ENCODE measurements around the gene PSMD4.
"Not testable (repeated sequence)": the region's sequence is repeated elsewhere in the genome, so short reads cannot be mapped to it uniquely, and the experiment has no call there.

PSMD4 gene

DNA sequence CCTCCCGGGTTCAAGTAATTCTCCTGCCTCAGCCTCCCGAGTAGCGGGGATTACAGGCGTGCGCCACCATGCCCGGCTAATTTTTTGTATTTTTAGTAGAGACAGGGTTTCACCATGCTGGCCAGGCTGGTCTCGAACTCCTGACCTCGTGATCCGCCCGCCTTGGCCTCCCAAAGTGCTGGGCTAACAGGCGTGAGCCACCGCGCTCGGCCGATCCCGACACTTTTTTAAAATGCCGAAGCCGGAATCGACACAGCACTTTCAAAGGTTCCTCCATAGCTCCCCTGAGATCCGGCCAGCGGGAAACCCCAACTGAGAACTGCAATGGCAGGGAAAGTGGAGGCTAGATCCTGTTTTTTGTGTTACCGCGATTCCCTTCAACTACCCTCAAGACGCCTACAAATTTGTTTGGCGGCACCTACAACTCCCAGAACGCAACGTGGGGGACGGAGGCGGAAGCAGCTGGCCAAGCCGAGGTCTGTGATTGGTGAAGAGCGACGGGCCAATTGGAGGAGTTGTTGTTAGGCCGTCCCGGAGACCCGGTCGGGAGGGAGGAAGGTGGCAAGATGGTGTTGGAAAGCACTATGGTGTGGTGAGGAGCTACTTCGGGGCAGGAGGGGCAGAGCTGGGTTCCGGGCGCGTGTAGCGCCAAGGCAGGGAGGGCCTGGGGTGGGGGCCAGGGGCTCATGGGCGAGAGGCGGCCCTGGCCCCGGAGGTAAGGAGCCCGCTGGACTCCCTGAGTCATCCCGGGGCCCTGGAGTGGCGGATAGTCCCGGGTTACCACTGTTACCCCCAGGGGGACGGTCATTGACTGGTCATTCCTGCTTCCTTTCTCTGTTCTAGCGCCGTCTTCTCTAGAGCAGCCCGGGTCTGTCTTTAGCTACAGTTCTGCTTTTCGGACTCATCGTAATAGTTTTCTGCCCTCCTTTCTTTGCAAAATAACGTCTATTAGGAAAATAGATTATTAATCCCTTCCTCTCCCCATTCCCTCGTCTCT is at the start of gene PSMD4:
PSMD4 (plus strand) TSS at position 518 of the 997 bp plus-strand sequence; CDS start at position 567, 49 bp downstream.
- peak; percentile 98 for DNase-seq (ENCODE audit: low spot score)

DNA sequence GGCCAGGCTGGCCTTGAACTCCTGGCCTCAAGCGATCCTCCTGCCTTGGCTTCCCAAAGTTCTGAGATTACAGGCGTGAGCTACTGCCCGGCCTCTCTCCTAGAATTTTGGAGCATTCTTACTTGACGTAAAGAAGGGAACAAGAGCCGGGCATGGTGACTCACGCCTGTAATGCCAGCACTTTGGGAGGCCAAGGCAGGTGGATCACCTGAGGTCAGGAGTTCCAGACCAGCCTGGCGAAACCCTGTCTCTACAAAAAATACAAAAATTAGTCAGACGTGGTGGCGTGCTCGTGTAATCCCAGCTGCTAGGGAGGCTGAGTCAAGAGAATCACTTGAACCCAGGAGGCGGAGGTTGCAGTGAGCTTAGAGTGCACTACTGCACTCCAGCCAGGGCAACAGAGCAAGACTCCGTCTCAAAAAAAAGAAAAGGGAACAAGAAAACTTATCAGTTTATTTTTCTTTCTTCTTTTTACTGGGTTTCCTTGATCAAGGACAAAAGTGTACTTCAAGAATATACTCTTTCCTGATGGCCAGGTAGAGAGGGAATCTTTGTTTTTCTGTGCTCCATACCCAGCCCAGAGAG is 49.1 kb upstream of the PSMD4 start:
- DNase-seq (ENCODE audit: low spot score): not testable (repeated sequence)

DNA sequence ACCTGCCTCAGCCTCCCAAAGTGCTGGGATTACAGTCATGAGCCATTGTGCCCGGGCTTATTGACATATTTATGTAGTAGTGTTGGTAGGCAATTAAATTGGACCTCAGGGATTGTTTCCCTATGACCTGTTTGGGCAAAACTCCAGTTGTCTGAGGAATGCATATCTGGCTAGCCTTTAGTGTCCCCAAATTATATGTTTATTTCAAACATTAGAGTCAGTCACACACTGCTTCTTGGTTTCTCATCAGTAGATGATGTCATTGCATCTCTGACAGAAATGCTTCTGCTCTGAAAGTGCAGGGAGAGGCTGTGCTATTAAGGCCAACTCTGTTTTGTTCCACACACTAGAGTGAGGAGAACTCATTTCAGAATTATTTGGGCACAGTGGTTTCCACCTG is 43.7 kb upstream of the PSMD4 start:
- no peak for DNase-seq (ENCODE audit: low spot score)

DNA sequence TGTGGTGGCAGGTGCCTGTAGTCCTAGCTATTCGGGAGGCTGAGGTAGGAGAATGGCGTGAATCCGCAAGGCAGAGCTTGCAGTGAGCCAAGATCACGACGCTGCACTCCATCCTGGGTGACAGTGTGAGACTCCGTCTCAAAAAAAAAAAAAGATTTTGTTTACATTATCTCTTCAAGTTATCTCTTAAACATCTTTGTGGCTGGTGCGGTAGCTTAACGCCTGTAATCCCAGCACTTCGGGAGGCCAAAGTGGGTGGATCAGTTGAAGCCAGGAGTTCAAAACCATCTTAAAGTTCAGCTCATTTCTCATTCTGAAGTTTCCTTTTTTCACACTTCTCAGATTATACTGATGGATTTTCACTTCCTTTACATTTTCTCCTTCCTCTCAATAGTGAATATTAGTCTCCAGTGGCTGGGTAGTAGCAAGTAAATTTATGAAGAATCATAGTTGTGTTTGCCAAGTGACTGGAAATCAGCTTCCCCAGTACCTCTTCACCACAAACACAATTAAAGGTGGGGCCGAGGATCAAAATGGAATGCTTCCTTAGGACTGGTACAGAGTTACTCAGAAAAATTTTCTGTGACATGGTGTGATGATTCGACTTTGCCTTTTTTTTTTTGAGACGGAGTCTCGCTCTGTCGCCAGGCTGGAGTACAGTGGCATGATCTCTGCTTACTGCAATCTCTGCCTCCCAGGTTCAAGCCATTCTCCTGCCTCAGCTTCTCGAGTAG is 42.4 kb upstream of the PSMD4 start:
- no peak for DNase-seq (ENCODE audit: low spot score)

DNA sequence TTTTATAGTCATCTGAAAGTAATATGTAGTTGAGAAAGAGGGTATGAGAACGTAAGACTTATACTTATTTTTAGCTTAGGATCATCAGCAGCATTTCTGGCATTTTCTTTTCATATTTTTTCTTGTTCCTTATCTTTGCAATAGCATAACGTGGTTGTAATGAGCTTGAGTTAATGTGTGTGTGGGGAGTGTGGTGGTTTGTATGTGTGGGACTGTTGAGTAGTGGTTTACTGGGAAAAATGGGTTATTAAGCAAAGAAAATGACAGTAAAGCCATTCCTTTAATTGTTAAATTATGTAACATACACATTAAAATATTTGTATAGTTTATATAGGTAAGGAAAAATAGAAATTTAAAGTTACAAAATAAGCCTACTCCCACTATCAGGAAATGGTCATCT is 41.0 kb upstream of the PSMD4 start:
- no peak for DNase-seq (ENCODE audit: low spot score)

DNA sequence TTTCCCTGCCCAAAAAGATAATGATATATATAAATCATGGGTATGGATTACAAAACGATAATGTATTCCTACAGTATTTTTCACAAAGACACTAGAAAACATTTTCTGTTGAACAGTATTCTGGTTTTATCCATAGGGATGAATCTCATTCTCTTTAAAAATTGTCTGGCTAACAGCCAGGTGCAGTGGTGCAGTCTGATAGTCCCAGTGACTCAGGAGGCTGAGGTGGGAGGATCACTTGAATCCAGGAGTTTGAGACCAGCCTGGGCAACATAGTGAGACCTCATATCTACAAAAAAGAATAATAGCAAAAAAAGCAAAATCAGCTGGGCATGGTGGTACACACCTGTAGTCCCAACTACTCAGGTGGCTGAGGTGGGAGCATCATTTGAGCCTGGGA is 32.9 kb upstream of the PSMD4 start:
- DNase-seq (ENCODE audit: low spot score): no peak

DNA sequence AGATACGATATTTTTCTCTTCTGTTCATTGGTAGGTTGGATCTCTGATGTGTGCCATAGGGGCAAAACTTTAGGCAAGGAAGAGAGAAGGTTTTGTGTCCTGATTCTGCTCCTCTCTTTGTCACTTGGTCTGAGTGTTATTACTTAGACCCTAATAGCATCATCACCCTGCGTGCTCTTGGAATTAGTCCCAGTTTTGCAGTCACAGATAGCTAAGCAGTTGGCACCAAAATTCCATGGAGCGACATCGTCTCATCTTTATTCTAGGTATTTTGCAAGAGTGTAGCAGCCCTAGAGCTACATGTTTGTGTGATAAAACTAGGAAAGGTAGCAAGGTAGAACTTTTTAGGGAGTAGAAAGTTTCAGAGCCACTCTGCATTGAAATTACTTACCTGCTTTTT is 32.4 kb upstream of the PSMD4 start:
- DNase-seq (ENCODE audit: low spot score): no peak

DNA sequence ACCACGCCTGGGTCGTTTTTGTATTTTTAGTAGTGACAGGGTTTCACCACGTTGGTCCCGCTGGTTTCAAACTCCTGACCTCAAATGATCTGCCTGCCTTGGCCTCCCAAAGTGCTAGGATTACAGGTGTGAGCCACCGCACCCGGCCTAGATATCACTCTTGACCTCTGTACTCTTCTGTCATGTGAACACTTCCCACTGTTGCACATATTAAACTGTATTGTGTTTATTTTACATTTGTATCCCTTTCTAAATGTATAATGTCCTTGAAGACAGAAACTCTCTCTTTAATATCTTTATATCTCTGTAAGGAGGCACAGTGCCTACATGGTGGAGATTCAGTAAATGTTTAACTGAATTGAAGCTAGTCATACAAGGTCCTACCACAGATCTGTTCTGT is 19.3 kb upstream of the PSMD4 start:
- DNase-seq (ENCODE audit: low spot score): no peak

DNA sequence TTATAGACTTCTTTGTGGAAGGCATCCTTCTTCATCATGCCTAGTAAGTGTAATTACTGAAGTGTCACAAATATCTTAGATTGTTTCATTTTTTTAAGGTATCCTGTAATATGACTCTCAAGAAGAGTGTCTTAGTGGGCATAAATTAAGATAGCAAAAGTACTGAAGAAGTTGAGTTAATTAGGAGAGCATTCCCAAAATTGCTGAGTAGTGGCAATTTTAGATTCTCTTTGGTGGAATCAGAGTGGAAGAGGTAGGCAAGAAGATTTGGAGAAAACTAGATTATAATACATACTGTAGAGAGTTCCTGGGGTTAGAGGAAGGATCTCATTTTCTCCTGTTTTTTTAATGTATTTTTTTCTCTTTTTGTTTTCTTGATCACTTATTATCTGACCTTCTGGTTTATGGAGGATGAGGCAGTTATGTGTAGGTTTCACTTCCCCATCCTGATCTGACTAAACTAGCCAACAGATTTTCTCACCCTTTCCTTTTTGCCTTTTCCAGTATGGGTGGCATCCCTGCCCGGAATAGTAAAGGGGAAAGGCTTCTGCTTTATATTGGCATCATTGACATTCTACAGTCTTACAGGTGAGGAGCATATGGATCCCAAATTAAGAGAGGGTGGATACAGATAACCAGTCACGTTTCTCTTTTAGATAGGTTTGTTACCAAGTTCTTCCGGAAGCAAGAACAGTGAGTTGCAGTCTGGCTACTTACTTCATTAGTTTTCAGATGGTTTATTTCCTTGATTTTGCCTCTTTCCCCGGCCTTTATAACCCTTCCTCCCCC is 16.7 kb upstream of the PSMD4 start:
- DNase-seq (ENCODE audit: low spot score): no peak

DNA sequence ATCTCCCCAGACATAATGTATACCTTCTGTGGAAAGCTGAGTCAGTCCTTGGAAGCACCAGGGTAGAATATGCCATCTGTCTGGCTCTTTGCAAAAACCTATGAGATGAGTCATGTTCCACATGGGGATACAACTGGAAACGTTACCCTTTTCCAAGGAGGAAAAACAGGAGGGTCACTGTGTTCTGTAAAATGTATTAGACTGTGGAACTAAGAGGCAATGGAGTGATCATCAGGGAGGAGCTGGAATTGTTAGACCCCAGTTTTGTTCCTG is 16.1 kb upstream of the PSMD4 start:
- DNase-seq (ENCODE audit: low spot score): peak; percentile 96

DNA sequence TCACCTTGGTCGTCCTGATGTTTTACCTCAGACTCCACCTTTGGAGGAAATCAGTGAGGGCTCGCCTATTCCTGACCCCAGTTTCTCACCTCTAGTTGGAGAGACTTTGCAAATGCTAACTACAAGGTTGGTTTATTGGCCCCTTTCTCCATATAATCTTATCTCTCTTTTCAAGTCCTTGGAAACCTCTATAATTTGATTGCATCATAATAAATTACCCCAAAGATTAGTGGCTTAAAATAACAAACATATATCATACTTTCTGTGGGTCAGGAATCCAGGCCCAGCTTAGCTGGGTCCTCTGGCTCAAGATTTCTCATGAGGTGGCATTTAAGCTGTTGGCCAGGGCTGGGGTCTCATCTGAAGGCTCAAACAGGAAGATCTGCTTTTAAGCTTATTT is 12.1 kb upstream of the PSMD4 start:
- no peak for DNase-seq (ENCODE audit: low spot score)

DNA sequence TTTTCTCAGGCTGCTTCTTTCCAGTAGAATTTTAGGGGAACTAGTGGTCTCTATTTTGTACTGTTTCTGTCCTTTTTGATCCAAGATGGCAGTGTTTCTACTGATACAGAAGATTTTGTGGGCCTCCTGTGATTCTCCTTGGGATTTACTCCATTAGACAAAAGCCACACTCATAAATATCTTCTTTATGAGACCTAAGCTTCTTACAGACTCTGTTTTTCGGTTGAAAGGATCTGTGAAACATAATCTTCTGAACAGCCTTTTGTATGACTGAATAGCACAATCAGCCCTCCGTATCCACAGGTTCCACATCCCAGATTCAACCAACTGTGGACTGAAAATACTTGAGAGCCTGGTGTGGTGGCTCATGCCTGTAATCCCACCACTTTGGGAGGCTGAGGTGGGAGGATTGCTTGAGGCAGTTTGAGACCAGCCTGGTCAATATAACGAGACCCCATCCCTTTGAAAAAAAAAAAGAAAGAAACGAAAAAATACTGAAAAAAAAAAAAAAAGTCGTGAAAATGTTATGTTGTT is 10.8 kb upstream of the PSMD4 start:
- no peak for DNase-seq (ENCODE audit: low spot score)

DNA sequence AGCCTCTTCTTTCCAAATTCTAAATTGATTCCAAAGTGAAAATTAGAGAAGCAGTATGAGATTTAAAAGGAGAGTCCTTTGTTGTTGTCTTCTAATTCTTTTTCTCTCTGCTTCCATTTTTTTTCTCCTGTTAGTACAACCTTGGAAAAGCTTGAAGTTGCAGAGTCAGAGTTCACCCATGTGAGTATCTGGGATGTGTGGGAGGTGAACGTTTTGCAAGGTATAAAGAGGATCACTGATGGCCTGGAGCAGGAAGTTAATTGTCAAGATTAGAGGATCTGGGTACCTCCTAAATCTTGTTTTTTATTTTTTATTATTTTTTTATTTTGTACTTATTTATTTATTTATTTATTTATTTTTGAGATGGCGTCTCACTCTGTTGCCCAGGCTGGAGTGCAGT is 7.7 kb upstream of the PSMD4 start:
- no peak for DNase-seq (ENCODE audit: low spot score)

DNA sequence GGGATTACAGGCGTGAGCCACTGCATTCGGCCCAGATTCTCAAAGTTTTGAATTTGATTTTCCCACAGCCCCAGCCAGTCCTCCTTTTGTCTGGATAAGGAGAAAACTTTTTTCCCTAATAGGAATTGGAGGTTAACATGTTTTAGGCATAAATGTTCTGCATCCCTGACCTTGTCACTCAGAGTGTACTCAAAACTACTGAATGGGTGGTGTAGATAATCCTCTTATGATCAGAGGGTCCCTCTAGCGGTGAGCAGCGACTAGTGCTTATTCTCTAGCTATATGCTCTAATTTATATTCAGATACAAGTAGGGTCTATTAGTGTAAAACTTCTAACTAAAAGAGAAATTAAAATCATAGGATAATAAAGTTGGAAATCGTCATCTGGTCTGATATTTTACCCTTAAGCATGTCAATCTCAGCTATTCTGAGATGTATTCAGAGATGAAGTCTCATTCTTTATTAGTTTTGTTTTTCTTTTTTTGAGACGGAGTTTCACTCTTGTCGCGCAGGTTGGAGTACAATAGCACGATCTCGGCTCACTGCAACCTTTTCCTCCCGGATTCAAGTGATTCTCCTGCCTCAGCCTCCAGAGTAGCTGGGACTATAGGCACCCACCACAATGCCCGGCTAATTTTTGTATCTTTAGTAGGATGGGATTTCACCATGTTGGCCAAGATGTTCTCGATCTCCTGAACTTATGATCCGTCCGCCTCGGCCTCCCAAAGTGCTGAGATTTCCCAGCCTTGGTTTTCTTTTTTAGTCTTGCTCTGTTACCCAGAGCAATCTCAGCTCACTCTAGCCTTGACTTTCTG is 2.7 kb upstream of the PSMD4 start:
- peak; percentile 89 for DNase-seq (ENCODE audit: low spot score)

DNA sequence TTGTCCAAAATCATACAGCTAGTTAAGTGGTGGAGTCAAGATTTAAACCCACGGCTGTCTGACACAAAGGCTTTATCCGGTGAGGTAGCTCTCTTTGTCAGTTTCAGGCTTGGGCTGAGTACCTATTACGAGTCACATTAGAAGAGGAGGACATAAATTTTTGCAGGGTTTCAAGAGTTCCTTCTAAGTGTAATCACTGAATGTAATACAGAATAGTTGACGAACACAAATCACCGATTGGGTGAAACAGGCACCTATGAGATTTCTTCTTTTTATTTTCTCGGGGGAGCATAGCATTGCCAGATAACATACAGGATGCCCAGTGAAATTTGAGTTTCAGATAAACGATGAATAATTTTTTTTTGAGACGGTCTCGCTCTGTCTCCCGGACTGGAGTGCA is 847 bp downstream of the PSMD4 start:
- no peak for DNase-seq (ENCODE audit: low spot score)

DNA sequence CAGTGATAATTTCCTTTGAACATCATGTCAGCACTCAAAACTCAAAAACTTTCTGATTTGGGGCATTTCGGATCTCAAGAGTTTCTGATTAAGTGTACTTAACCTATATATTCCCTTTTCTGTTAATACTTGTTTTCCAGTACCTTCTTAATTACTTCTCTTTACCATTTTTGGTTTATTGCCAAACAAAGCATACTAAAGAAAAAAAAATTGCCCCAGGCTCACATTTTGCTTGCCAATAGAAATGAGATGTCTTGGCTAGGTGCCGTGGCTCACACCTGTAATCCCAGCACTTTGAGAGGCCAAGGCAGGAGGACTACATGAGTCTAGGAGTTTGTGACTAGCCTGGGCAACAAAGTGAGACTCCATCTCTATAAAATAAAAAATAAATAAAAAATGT is 4.8 kb downstream of the PSMD4 start:
- no peak for DNase-seq (ENCODE audit: low spot score)

DNA sequence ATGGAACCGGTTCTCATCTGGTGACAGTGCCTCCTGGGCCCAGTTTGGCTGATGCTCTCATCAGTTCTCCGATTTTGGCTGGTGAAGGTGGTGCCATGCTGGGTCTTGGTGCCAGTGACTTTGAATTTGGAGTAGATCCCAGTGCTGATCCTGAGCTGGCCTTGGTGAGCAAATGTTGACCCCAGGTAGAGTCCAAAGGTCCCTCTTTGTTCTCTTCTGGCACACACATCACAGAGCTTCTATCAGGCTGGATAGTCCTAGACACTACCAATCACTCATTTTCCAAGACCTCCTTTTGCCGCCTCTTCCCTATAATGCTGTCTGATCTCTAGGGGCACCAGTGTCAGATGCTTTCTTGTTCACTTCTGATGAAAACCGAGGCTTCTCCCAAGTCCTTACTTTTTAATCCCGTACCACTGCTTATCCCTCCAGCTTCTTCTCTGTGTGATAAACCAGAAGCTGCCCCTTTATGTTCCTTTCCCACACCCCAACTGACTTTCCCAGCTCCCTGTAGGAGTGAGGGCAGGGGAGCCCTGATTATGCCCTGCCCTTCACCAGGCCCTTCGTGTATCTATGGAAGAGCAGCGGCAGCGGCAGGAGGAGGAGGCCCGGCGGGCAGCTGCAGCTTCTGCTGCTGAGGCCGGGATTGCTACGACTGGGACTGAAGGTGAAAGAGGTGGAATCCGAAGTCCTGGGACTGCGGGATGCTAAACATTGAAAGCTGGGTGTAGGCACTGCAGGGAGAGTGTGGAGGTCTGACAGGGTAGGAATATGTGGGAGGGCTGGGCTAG is 11.1 kb downstream of the PSMD4 start:
- DNase-seq (ENCODE audit: low spot score): no peak

DNA sequence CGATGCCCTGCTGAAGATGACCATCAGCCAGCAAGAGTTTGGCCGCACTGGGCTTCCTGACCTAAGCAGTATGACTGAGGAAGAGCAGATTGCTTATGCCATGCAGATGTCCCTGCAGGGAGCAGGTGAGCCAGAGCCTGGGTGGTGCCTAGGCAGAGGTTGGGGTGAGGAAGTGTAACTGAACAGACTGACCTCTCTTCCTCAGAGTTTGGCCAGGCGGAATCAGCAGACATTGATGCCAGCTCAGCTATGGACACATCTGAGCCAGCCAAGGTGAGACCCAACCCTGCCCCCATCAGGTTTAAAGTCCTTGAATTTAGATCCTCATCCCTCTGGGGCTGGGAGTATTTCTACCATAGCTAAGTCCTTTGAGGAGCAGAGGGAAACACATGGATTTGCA is 11.8 kb downstream of the PSMD4 start:
- DNase-seq (ENCODE audit: low spot score): no peak

DNA sequence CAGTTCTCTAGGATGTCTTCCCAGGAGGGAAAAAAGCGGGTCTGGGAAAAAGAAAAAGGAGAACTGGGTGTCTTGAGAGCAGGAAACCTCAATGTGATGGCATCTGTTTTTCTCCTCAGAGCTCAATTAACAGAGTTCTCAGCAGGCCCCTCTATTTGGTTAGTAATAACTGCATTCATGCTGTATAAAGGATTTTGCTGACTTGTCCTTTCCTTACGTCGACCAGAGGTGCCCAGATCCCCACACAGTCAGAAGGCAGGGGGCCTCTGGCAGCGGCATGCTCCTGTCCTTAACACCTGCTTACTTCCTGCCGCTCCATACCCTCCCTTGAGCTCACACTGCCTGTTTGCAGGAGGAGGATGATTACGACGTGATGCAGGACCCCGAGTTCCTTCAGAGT is 12.3 kb downstream of the PSMD4 start:
- no peak for DNase-seq (ENCODE audit: low spot score)

DNA sequence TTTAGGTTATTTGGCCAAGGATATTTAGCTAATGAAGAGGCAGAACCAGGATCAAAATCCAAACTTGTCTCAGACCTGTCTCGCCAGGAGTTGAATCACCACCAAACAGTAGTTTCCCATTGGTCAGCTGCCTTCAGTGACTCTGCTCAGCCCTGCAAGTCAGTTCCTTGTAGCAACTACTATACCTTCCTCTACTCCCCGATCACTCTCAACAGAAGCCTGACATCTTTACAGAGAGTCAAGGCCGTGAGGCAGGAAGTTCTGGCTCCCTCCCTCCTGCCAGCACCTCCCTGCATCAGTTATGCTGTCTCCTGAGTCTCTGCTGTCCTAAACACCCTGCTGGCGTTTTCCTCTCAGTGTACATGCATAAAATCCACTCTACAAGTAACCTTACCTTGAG is 13.2 kb downstream of the PSMD4 start:
- no peak for DNase-seq (ENCODE audit: low spot score)

Data from COLO829 (cell line).